GM21717 (cell line): ENCODE data around the gene ZC3H7A.
A peak's percentile ranks its signal among the peaks of the same experiment; 100 is the strongest.
"Not testable (repeated sequence)": the region's sequence is repeated elsewhere in the genome, so short reads cannot be mapped to it uniquely, and the experiment has no call there.

Experiments used
- ATAC-seq: cut with Tn5 transposase; IDR thresholded peaks from one replicate; pipeline ENCODE4 v1.9.1; 2021; ENCODE audit warnings: mild to moderate bottlenecking, moderate library complexity; ENCODE audit not compliant: unreplicated experiment

ZC3H7A gene

DNA sequence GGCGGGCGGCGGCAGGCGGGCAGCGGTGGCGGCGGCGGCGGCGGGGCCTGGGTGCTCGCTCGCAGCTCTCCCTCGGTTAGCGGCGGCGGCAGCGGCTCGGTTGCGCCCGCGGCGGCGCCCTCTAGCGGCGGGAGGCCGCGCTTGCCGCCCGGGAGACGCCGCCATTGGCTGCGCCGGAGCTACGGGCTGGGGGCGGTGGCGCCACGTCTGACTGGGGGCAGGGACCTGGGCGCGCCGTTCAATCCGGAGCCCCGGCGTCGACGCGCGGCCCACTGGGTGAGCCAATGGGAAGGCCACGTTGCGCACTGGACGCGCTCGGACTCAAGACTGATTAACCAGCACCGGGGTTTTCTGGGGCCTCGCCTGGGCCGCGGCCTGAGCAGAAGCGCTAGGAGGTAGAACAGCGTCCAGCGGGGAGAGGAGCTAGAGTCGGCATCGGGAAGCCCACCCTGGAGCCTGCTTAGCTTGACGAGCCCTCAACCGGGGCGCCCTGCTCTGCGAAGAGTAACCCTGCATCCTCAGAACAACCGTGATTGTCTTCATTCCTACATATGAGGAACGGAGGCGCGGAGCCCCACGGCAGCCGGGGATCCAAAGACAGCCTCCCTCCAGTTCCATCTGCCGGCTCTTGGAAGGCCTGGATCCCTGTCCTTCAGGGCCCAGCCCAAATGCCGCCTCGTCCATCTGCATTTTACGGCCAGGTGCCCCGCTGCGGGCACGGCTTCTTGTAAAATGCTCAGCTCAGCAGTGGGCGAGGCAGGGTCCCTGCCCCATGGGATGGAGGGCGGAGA lies at the start of gene ZC3H7A:
Gene ZC3H7A, minus strand, starts transcription at position 93 of the 791 bp plus-strand sequence. CDS start 14,904 bp downstream, outside the sequence.
- peak; percentile 83 for ATAC-seq

DNA sequence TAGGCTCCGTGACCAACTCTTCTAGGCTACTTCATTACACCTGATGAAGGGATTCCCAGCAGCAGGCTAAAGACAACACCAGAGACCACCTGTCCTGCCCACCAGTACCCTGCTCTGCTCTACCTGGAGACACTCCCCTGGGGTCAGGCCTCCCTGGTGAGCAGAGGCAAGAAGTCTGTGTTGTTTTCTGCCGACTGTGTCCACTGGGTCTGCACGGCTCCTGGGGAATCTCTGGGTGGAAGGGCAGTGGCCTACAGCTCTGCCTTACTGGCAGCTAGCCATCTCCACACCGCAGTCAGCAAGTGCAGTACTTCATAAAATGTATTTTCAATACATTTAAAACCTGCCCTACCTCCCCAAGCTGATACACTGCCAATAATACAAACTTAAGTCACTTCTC lies 47.4 kb upstream of the ZC3H7A start:
- ATAC-seq, result no peak

DNA sequence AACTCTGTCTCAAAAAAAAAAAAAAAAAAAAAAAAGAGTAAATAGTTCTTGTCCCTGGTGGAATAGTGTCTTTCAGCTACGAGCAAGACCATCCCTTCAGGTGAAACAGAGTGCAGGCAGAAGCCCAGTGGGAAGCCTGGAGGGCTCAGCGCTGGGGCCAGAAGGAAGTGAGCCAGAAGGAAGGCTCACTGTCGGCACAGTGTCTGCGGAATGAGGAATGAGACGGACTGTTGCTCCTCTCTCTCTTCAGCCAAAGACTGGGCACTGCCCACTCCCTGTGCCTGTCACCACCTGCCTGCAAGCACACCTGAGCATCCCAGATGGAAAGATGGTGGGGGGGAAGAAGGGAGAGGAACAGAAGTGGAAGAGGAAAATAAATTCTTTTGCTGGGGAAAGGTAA lies 46.8 kb upstream of the ZC3H7A start:
- ATAC-seq, result no peak

DNA sequence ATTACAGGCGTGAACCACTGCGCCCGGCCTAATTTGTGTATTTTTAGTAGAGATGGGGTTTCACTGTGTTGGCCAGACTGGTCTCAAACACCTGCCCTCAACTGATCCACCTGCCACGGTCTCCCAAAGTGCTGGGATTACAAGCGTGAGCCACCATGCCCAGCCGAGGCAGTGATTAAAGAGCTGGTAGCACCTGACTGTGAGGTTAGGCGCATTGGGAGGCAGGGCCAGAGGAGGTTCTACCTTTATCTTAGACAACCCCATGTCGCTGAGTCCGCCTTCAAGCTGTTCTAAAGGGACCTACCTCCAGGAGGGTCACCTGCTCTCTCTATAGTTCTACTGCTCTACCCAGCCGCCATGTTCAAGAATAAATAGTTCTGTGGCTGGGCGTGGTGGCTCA lies 46.1 kb upstream of the ZC3H7A start:
- ATAC-seq, result no peak

GRCh38 chr16:11841026-11841425 lies 44.0 kb upstream of the ZC3H7A start:
- ATAC-seq, result no peak

DNA sequence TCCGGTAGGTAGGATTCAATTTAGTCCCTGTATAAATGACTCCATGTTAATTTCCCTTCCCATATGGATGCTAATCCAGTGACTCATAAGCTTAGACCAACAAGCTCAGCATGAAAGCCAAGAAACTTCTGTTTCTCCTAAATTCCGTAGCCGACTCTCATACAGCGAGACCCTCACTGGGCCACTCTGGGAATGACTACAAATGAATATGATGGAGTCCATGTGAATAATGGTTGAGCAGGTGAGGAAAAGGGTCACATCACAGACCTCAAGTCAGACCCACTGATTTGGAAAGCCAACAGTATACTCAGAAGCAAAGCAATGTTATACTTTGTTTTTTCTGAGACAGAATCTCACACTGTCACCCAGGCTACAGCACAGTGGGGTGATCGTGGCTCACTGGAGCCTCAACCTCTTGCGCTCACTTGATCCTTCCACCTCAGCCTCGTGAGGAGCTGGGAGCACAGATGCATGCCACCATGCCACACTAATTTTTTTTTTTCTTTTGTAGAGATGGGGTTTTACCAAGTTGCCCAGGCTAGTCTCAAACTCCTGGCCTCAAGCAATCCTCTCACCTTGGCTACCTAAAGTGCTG lies 39.7 kb upstream of the ZC3H7A start:
- ATAC-seq, result no peak

GRCh38 chr16:11835891-11836649 lies 39.0 kb upstream of the ZC3H7A start:
- ATAC-seq, result no peak

DNA sequence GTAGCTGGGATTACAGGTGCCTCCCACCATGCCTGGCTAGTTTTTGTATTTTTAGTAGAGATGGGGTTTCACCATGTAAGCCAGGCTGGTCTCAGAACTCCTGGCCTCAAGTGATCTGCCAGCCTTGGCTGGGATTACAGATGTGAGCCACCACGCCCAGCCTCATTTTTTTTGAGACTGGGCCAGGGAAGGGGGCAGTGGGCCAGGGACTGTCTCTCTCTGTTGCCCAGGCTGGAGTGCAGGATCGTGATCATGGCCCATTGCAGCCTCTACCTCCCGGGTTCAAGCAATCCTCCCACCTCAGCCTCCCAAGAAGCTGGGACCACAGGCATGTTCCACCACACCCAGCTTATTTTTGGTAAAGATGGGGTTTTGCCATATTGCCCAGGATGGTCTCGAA lies 38.3 kb upstream of the ZC3H7A start:
- no peak for ATAC-seq

- no peak for ATAC-seq
These were observed 37.1 kb upstream of the ZC3H7A start for GRCh38 chr16:11833951-11834695.

DNA sequence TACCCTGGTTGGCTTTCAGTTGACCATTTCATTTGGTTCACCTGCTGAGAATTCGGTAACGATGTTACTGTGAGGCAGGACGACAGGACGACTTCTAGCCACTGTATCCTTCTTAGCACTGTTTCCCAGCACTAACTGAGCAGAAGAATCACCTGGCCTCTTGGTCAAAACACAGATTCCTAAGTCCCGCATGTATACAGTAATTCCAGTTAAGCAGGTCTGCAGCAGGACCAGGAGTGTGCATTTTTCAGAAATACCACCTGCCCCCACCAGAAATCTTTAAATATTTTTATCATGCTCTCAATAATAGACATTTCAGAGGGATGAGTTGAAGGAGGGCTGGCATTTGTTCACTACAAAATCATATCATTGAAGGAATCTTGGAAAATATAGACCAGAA lies 31.6 kb upstream of the ZC3H7A start:
- no peak for ATAC-seq

DNA sequence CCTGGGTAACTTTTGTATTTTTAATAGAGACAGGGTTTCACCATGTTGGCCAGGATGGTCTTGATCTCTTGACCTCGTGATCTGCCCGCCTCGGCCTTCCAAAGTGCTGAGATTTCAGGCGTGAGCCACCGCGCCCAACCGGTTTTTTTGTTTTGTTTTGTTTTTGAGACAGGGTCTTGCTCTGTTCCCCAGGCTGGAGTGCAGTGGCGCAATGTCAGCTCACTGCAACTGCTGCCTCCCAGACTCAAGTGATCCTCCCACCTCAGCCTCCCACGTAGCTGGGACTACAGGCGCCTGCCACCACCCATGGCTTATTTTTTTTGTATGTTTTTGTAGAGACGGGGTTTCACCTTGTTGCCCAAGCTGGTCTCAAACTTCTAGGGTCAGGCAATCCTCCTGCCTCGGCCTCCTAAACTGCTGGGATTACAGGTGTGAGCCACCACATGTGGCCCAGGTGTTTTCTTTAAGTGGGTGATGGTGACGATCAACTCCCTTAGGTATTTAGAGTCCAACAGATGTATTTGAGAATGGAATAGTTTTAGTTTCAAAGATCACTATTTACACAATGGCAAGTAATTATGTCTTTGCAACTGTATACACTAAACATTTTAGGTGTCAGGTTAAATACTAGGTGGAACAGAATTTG lies 28.6 kb upstream of the ZC3H7A start:
- ATAC-seq, result not testable (repeated sequence)

DNA sequence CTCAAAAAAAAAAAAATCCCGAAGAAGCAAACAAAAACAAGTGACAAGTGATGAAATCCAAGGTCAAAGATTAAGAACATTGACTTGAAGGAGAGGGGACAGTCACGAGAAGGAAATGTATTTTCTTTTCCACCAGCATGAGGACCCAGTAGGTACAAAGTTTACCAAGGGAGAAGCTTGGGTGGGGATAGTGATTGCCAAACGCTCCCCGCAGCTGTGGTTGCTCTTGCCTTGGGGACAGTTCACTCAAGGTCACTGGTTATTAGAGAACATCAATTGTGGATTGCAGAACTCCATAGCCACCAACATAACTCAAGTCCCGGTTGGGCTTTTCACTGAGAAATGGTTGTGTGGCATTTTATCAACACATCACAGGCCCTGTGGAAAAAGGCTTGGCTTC lies 27.3 kb upstream of the ZC3H7A start:
- no peak for ATAC-seq

GRCh38 chr16:11823645-11824044 lies 26.6 kb upstream of the ZC3H7A start:
- not testable (repeated sequence) for ATAC-seq

- ATAC-seq, result no peak
These were observed 22.7 kb upstream of the ZC3H7A start for GRCh38 chr16:11819798-11820197.

GRCh38 chr16:11818970-11819369 lies 21.9 kb upstream of the ZC3H7A start:
- ATAC-seq, result not testable (repeated sequence)

GRCh38 chr16:11816123-11816522 lies 19.1 kb upstream of the ZC3H7A start:
- ATAC-seq, result no peak

- ATAC-seq, result not testable (repeated sequence)
These were observed 17.7 kb upstream of the ZC3H7A start for GRCh38 chr16:11814800-11815199.

GRCh38 chr16:11806721-11807120 lies 9.7 kb upstream of the ZC3H7A start:
- no peak for ATAC-seq

DNA sequence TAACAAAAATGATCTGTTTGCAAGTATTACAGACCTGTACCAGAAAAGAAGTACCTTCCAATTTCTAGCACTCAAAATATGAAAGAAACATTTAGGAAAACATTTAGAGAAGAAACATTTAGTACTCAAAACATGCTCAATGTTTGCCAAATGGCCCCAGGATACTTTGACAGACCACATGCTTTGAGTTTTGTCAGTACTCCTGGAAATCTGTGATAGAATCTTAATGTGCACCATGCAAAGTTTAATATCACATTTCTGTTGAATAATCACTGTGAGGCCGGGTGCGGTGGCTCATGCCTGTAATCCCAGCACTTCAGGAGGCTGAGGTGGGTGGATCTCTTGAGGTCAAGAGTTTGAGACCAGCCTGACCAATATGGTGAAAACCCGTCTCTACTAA lies 8.5 kb upstream of the ZC3H7A start:
- no peak for ATAC-seq

GRCh38 chr16:11801481-11802021 lies 4.5 kb upstream of the ZC3H7A start:
- no peak for ATAC-seq
